IMR-90 (cell line): Measurements from ENCODE around the gene USP53. TPM values are rescaled to one million over a fixed set of nuclear protein-coding genes. Genes with fewer than 3 reads are reported as not detected.

Experiments used
- ATAC-seq: fragments of 200-7000 bp; cut with Tn5 transposase; 2 replicates; pipeline ENCODE4 v1.9.1; 2020; ENCODE audit warnings: low read depth, mild to moderate bottlenecking, moderate library complexity
- BruUV-seq: library from RNA; stranded (reverse); fragments of 400-500 nt; replicated peaks from 2 replicates; lab custom pipeline; 2021; lab: Mats Ljungman, UMichigan
- CTCF ChIA-PET: fragments of 300-600 bp; formaldehyde crosslinking; extraction: SDS; loops from one replicate; lab custom pipeline; 2021; ENCODE audit warnings: antibody characterized with exemption; lab: Yijun Ruan, JAX
- POLR2A ChIA-PET: fragments of 300-600 bp; sonication (Branson Sonifier 250); formaldehyde crosslinking; loops from one replicate; lab custom pipeline; 2022; ENCODE audit warnings: antibody characterized with exemption; ENCODE audit not compliant: unreplicated experiment; lab: Charles Lee
- DNase-seq: peaks from one replicate; pipeline ENCODE4 v3.0.0; 2013
- H2AFZ ChIP-seq: replicated peaks from 2 replicates; pipeline ENCODE3; 2013; ENCODE audit warnings: low read length, mild to moderate bottlenecking; ENCODE audit not compliant: poor library complexity
- H2AK5ac ChIP-seq: 2 replicates; pipeline ENCODE4 v1.6.1; 2013; ENCODE audit warnings: low read depth, low read length, inconsistent platforms
- H2AK9ac ChIP-seq: replicated peaks from 2 replicates; pipeline ENCODE3; 2013; ENCODE audit warnings: mild to moderate bottlenecking, low read depth, low read length, moderate library complexity; ENCODE audit not compliant: poor library complexity
- H2BK120ac ChIP-seq: 2 replicates; pipeline ENCODE4 v1.6.1; 2013; ENCODE audit warnings: low read depth, low read length, inconsistent platforms
- H2BK15ac ChIP-seq: 3 replicates; pipeline ENCODE4 v1.6.1; 2013; ENCODE audit warnings: low read depth, low read length, inconsistent platforms
- H2BK20ac ChIP-seq: 2 replicates; pipeline ENCODE4 v1.6.1; 2013; ENCODE audit warnings: low read depth, mild to moderate bottlenecking, inconsistent platforms, low read length, moderate library complexity
- H2BK5ac ChIP-seq: 2 replicates; pipeline ENCODE4 v1.6.1; 2013; ENCODE audit warnings: mild to moderate bottlenecking, low read depth, low read length, inconsistent platforms; ENCODE audit not compliant: poor library complexity, severe bottlenecking
- H3K14ac ChIP-seq: replicated peaks from 2 replicates; pipeline ENCODE4 v1.6.1; 2013; ENCODE audit warnings: low read depth, low read length, inconsistent platforms
- H3K18ac ChIP-seq: 2 replicates; pipeline ENCODE4 v1.6.1; 2013; ENCODE audit warnings: low read depth, low read length, control low read depth
- H3K23ac ChIP-seq: 2 replicates; pipeline ENCODE4 v1.6.1; 2013; ENCODE audit warnings: low read depth, low read length, inconsistent platforms
- H3K27ac ChIP-seq: 2 replicates; pipeline ENCODE4 v1.5.1; 2013; ENCODE audit warnings: mild to moderate bottlenecking, control low read depth, low read length; ENCODE audit not compliant: insufficient read depth
- H3K27me3 ChIP-seq: 2 replicates; pipeline ENCODE4 v1.6.1; 2013; ENCODE audit warnings: low read length; ENCODE audit not compliant: control insufficient read depth, insufficient read depth
- H3K36me3 ChIP-seq: 2 replicates; pipeline ENCODE4 v1.6.1; 2013; ENCODE audit warnings: low read length, mixed read lengths; ENCODE audit not compliant: control insufficient read depth, insufficient read depth
- H3K4ac ChIP-seq: 2 replicates; pipeline ENCODE4 v1.6.1; 2013; ENCODE audit warnings: low read depth, low read length, inconsistent platforms
- H3K4me1 ChIP-seq: 2 replicates; pipeline ENCODE4 v1.6.1; 2013; ENCODE audit warnings: low read length, mixed read lengths; ENCODE audit not compliant: control insufficient read depth, insufficient read depth
- H3K4me2 ChIP-seq: 2 replicates; pipeline ENCODE4 v1.6.1; 2013; ENCODE audit warnings: low read depth, mild to moderate bottlenecking, control low read depth, low read length, moderate library complexity
- H3K4me3 ChIP-seq: 2 replicates; pipeline ENCODE4 v1.5.1; 2013; ENCODE audit warnings: low read depth, mild to moderate bottlenecking, control low read depth, low read length, moderate library complexity; ENCODE audit not compliant: insufficient read depth
- H3K56ac ChIP-seq: 2 replicates; pipeline ENCODE4 v1.6.1; 2013; ENCODE audit warnings: low read length, inconsistent platforms; ENCODE audit not compliant: insufficient read depth; ENCODE audit errors: extremely low read depth
- H3K79me1 ChIP-seq, 2 experiments: 2 replicates each; pipeline ENCODE4 v1.6.1; 2013; ENCODE audit warnings: low read length in 2 of 2, inconsistent platforms in 1 of 2, low read depth in 1 of 2
- H3K9ac ChIP-seq: 2 replicates; pipeline ENCODE4 v1.6.1; 2013; ENCODE audit warnings: low read depth, low read length, control low read depth
- H3K9me1 ChIP-seq: 2 replicates; pipeline ENCODE4 v1.6.1; 2013; ENCODE audit warnings: low read length, inconsistent platforms; ENCODE audit not compliant: insufficient read depth
- H3K9me3 ChIP-seq: 2 replicates; pipeline ENCODE4 v1.6.1; 2013; ENCODE audit warnings: low read length; ENCODE audit not compliant: control insufficient read depth, insufficient read depth
- H4K20me1 ChIP-seq: 2 replicates; pipeline ENCODE4 v1.6.1; 2013; ENCODE audit warnings: low read length, inconsistent platforms; ENCODE audit not compliant: insufficient read depth
- H4K5ac ChIP-seq: 2 replicates; pipeline ENCODE4 v1.6.1; 2013; ENCODE audit warnings: mild to moderate bottlenecking, low read depth, low read length, control low read depth
- H4K8ac ChIP-seq, 2 experiments: 2 replicates each; pipeline ENCODE4 v1.6.1; 2013; ENCODE audit warnings: low read depth in 2 of 2, low read length in 2 of 2, control low read depth in 1 of 2, inconsistent platforms in 1 of 2
- H4K91ac ChIP-seq: 2 replicates; pipeline ENCODE4 v1.6.1; 2013; ENCODE audit warnings: low read depth, low read length, inconsistent platforms; ENCODE audit not compliant: insufficient read depth
- BHLHE40 ChIP-seq: fragments of 150-350 bp; IDR thresholded peaks from 2 replicates; pipeline ENCODE4 v1.6.1; 2016; ENCODE audit warnings: mild to moderate bottlenecking, low read depth, low read length
- CEBPB ChIP-seq: IDR thresholded peaks from 2 replicates; pipeline ENCODE4 v1.6.1; 2012; ENCODE audit warnings: low read depth, low read length, improper control_type of control experiment
- CHD1 ChIP-seq: IDR thresholded peaks from 2 replicates; pipeline ENCODE4 v1.6.1; 2012; ENCODE audit warnings: low read depth, low read length, improper control_type of control experiment
- FOS ChIP-seq: fragments of 150-350 bp; IDR thresholded peaks from 2 replicates; pipeline ENCODE4 v1.6.1; 2016; ENCODE audit warnings: low read depth, low read length
- MAFK ChIP-seq: IDR thresholded peaks from 2 replicates; pipeline ENCODE4 v1.6.1; 2012; ENCODE audit warnings: low read depth, low read length, improper control_type of control experiment
- MAZ ChIP-seq: IDR thresholded peaks from 2 replicates; pipeline ENCODE4 v1.6.1; 2012; ENCODE audit warnings: low read depth, mild to moderate bottlenecking, low read length, improper control_type of control experiment, moderate library complexity, borderline replicate concordance
- MXI1 ChIP-seq: IDR thresholded peaks from 2 replicates; pipeline ENCODE4 v1.6.1; 2012; ENCODE audit warnings: low read depth, mild to moderate bottlenecking, low read length, moderate library complexity, borderline replicate concordance
- NFE2L2 ChIP-seq: fragments of 150-350 bp; IDR thresholded peaks from 2 replicates; pipeline ENCODE4 v1.6.1; 2016; ENCODE audit warnings: low read depth, mild to moderate bottlenecking, low read length
- POLR2A ChIP-seq: IDR thresholded peaks from 2 replicates; pipeline ENCODE4 v1.6.1; 2012; ENCODE audit warnings: mild to moderate bottlenecking, low read depth, low read length
- RAD21 ChIP-seq: IDR thresholded peaks from 2 replicates; pipeline ENCODE4 v1.6.1; 2012; ENCODE audit warnings: low read length, improper control_type of control experiment
- RCOR1 ChIP-seq: IDR thresholded peaks from 2 replicates; pipeline ENCODE4 v1.6.1; 2012; ENCODE audit warnings: mild to moderate bottlenecking, low read length, improper control_type of control experiment; ENCODE audit not compliant: insufficient replicate concordance
- RFX5 ChIP-seq: IDR thresholded peaks from 2 replicates; pipeline ENCODE4 v1.8.0; 2012; ENCODE audit warnings: low read depth, mild to moderate bottlenecking, low read length, moderate library complexity
- SMC3 ChIP-seq: fragments of 150-350 bp; IDR thresholded peaks from 2 replicates; pipeline ENCODE4 v1.6.1; 2016; ENCODE audit warnings: low read depth, mild to moderate bottlenecking, antibody characterized with exemption, low read length, moderate library complexity
- USF2 ChIP-seq: fragments of 150-350 bp; IDR thresholded peaks from 2 replicates; pipeline ENCODE4 v1.6.1; 2017; ENCODE audit warnings: mild to moderate bottlenecking, antibody characterized with exemption, low read length, low read depth
- WGBS, 2 experiments: methylation state at CpG; one replicate each; pipeline versions ENCODE4 v1.1.5 to v1.1.7; 2013; ENCODE audit warnings: missing lambda C conversion rate in 2 of 2; ENCODE audit not compliant: insufficient read length in 1 of 2; ENCODE audit errors: extremely low coverage in 2 of 2; 5-methylcytosine and 5-hydroxymethylcytosine counted together
- dilution Hi-C: fragments of 300-500 bp; cut with HindIII; formaldehyde crosslinking; loops from one replicate; pipeline ENCODE4 v1.14.3; 2018; ENCODE audit warnings: low sequenced_read_pairs; ENCODE audit not compliant: unreplicated experiment
- in situ Hi-C: fragments of 300-500 bp; cut with MboI; formaldehyde crosslinking; loops from 3 replicates; pipeline ENCODE4 v1.14.3; 2019; ENCODE audit warnings: low sequenced_read_pairs, inconsistent platforms, mixed read lengths
- intact Hi-C: fragments of 100-400 bp; cut with micrococcal nuclease; formaldehyde crosslinking; loops from 2 replicates; pipeline ENCODE4 v1.10.0; 2022
- polyA plus RNA-seq, 3 experiments: library from polyadenylated mRNA; depleted of rRNA; stranded (reverse); fragments of >200 nt; gene quantifications; 2 replicates each; pipeline ENCODE4 v1.2.3, GENCODE V29; 2012; ENCODE audit warnings: low replicate concordance in 1 of 3
- total RNA-seq: library from RNA; depleted of rRNA; stranded (reverse); fragments of >200 nt; gene quantifications from 2 replicates; pipeline ENCODE4 v1.2.3, GENCODE V29; 2012
- TF ChIP-seq, protein P1 (sequence below): fragments of 150-350 bp; IDR thresholded peaks from 2 replicates; pipeline ENCODE4 v1.6.1; 2016; ENCODE audit warnings: low read depth, mild to moderate bottlenecking, low read length, moderate library complexity, borderline replicate concordance
- TF ChIP-seq, protein P2 (sequence below): conservative IDR thresholded peaks from 2 replicates; pipeline ENCODE4 v1.5.1; 2012; ENCODE audit warnings: mild to moderate bottlenecking, low read depth, low read length, improper control_type of control experiment

Gene USP53
- total and polyA plus RNA-seq, 2 of the 4 experiments (the other 2 are of a cell fraction): 11.2 to 24.0 TPM

DNA sequence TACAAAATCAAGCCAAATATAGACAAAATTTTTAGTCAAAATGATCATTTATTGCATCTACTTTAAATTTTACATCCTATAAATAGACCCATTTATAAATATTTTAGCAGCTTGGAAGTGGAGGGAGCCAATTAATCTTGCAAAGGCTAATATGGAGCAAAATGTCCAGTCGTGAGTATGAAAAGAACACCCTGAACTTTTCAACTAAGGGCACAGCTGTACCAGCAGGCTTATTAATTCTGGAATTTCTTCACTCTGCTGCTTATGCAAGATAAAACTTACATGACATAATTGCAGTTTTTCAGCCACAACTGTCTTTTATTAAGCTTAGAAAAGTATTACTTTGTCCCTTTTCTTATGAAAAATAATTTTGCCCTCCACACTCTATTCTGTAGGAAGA, 22.9 kb upstream of the USP53 start:
- H3K9me3 ChIP-seq: no peaks in the 10 kb centered on the region
- no peaks in the 10 kb centered on the region for H3K27me3 ChIP-seq
- no peak overlapping the region for H2AK5ac ChIP-seq
- H3K9ac ChIP-seq: no peak overlapping the region
- DNase-seq: no peak
- H3K4ac ChIP-seq: no peak overlapping the region
- H3K4me3 ChIP-seq: no peak overlapping the region
- WGBS, 2 experiments: no CpG with 5 or more reads among the region's 1 CpG
- H3K9me1 ChIP-seq: no peaks in the 10 kb centered on the region; the same call in 1 of the 2 replicates
- H3K36me3 ChIP-seq: no peaks in the 10 kb centered on the region
- dilution Hi-C loops (no loop called here), intact Hi-C loops (no loop called here), in situ Hi-C loops (no loop called here)
- no peak overlapping the region for H2AFZ ChIP-seq
- H3K27ac ChIP-seq: no peak overlapping the region
- H3K4me1 ChIP-seq: no peaks in the 10 kb centered on the region
- no peak overlapping the region for H2BK5ac ChIP-seq
- H4K91ac ChIP-seq: no peak overlapping the region
- H3K23ac ChIP-seq: no peak overlapping the region
- H3K18ac ChIP-seq: no peak overlapping the region
- ChIA-PET CTCF (no interaction called here), POLR2A (no interaction called here)
- H3K14ac ChIP-seq: no peak overlapping the region
- H2BK120ac ChIP-seq: no peak overlapping the region
- H4K5ac ChIP-seq: no peak overlapping the region
- no peaks in the 10 kb centered on the region for H4K20me1 ChIP-seq
- H3K79me1 ChIP-seq: no peaks in the 10 kb centered on the region
- H4K8ac ChIP-seq: no peak overlapping the region
- H3K4me2 ChIP-seq: no peak overlapping the region
- H2BK15ac ChIP-seq: no peak overlapping the region
- BruUV-seq: no TSS peak
- H3K56ac ChIP-seq: no peak overlapping the region
- no peak overlapping the region for H2BK20ac ChIP-seq
- no peak for TF ChIP-seq MAZ
- TF ChIP-seq USF2: no peak
- TF ChIP-seq FOS: no peak
- no peak for TF ChIP-seq CEBPB
- TF ChIP-seq BHLHE40: no peak
- no peak for TF ChIP-seq RCOR1
- TF ChIP-seq, protein P1, sequence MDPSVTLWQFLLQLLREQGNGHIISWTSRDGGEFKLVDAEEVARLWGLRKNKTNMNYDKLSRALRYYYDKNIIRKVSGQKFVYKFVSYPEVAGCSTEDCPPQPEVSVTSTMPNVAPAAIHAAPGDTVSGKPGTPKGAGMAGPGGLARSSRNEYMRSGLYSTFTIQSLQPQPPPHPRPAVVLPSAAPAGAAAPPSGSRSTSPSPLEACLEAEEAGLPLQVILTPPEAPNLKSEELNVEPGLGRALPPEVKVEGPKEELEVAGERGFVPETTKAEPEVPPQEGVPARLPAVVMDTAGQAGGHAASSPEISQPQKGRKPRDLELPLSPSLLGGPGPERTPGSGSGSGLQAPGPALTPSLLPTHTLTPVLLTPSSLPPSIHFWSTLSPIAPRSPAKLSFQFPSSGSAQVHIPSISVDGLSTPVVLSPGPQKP: no peak
- TF ChIP-seq MAFK: no peak
- no peak for TF ChIP-seq POLR2A
- TF ChIP-seq CHD1: no peak
- no peak for TF ChIP-seq RAD21
- no peak for TF ChIP-seq SMC3
- TF ChIP-seq, protein P2, sequence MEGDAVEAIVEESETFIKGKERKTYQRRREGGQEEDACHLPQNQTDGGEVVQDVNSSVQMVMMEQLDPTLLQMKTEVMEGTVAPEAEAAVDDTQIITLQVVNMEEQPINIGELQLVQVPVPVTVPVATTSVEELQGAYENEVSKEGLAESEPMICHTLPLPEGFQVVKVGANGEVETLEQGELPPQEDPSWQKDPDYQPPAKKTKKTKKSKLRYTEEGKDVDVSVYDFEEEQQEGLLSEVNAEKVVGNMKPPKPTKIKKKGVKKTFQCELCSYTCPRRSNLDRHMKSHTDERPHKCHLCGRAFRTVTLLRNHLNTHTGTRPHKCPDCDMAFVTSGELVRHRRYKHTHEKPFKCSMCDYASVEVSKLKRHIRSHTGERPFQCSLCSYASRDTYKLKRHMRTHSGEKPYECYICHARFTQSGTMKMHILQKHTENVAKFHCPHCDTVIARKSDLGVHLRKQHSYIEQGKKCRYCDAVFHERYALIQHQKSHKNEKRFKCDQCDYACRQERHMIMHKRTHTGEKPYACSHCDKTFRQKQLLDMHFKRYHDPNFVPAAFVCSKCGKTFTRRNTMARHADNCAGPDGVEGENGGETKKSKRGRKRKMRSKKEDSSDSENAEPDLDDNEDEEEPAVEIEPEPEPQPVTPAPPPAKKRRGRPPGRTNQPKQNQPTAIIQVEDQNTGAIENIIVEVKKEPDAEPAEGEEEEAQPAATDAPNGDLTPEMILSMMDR: no peak
- TF ChIP-seq NFE2L2: no peak
- TF ChIP-seq MXI1: no peak
- TF ChIP-seq RFX5: no peak
- no peak for ATAC-seq
- H2AK9ac ChIP-seq: no peak overlapping the region
